C4-2B (cell line): Measurements from ENCODE around the gene MTURN.

Source experiments
- ZFX ChIP-seq: fragments of 450-650 bp; IDR thresholded peaks from 2 replicates; pipeline ENCODE4 v1.6.1; 2017
- TF ChIP-seq, protein P1 (sequence below): fragments of 450-650 bp; conservative IDR thresholded peaks from 2 replicates; pipeline ENCODE4 v1.5.1; 2017; ENCODE audit warnings: mild to moderate bottlenecking

DNA sequence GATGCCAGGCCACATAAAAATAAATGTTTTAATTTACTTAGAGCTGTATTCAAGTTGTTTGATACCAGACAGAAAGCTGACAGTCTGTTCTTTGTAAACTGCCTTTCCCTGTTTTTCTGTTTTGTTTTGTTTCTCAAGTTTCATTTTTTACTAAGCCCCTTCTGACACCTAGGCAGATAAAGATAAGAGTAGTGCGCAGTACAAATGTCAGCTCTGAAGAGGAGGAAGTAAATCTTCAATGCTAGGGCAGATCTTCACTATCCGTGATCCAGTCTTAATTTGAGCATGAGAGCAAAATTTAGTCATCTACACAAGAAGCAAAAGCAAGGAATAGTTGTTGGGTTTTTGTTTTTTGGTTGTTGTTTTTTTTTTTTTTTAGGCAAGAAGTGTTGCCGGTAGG lies 27.3 kb downstream of the MTURN start:
- TF ChIP-seq, protein P1, sequence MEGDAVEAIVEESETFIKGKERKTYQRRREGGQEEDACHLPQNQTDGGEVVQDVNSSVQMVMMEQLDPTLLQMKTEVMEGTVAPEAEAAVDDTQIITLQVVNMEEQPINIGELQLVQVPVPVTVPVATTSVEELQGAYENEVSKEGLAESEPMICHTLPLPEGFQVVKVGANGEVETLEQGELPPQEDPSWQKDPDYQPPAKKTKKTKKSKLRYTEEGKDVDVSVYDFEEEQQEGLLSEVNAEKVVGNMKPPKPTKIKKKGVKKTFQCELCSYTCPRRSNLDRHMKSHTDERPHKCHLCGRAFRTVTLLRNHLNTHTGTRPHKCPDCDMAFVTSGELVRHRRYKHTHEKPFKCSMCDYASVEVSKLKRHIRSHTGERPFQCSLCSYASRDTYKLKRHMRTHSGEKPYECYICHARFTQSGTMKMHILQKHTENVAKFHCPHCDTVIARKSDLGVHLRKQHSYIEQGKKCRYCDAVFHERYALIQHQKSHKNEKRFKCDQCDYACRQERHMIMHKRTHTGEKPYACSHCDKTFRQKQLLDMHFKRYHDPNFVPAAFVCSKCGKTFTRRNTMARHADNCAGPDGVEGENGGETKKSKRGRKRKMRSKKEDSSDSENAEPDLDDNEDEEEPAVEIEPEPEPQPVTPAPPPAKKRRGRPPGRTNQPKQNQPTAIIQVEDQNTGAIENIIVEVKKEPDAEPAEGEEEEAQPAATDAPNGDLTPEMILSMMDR = no peak
- no peak for TF ChIP-seq ZFX
